GM19452 (cell line): ENCODE measurements around the gene SAAL1.

ENCODE experiments used
- ATAC-seq: cut with Tn5 transposase; IDR thresholded peaks from one replicate; pipeline ENCODE4 v1.9.1; 2021; ENCODE audit not compliant: unreplicated experiment

The SAAL1 gene

GRCh38 chr11:18088966-18089365 lies 16.9 kb downstream of the SAAL1 start:
- ATAC-seq: no peak

- ATAC-seq: no peak
Observed at GRCh38 chr11:18088366-18088765, 17.5 kb downstream of the SAAL1 start.

DNA sequence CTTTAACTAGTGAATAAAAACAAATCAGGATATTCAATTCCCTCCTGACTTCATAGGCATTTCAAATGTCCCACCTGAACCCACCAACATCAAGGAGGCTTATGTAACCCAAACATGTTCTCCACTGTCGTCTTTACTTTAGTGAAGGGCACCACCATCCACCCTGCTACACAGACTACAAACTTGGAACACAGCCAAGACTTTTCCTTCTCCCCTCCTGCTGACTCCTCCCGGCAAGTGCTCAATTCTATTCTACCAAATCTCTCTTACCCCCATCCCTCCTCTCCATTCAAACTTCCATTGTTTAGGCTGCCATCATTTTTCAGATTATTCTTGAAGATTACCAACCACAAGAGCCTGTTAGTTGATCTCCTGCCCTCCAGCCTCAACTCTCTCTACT lies 24.3 kb downstream of the SAAL1 start:
- no peak for ATAC-seq

- no peak for ATAC-seq
Observed at GRCh38 chr11:18080451-18080850, 25.4 kb downstream of the SAAL1 start.

DNA sequence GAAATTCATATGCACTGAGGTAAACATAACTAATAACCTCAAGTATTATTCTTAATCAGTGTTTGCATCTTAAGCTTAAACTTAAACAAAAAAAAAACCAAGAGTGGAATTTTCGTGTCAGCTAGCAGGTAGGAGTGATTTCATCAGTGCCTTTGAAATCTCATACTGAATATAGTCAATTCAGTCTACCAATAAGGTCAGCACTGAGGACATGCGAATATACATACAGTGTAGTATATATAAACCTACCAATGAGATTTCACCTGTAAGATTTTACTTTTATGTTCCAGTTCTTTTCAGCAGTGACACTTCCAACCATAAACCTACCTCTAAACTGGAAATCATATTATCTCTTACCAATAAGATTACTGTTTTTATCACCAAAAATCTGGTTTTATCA lies 27.0 kb downstream of the SAAL1 start:
- no peak for ATAC-seq

- no peak for ATAC-seq
Observed at GRCh38 chr11:18075444-18075843, 30.4 kb downstream of the SAAL1 start.

DNA sequence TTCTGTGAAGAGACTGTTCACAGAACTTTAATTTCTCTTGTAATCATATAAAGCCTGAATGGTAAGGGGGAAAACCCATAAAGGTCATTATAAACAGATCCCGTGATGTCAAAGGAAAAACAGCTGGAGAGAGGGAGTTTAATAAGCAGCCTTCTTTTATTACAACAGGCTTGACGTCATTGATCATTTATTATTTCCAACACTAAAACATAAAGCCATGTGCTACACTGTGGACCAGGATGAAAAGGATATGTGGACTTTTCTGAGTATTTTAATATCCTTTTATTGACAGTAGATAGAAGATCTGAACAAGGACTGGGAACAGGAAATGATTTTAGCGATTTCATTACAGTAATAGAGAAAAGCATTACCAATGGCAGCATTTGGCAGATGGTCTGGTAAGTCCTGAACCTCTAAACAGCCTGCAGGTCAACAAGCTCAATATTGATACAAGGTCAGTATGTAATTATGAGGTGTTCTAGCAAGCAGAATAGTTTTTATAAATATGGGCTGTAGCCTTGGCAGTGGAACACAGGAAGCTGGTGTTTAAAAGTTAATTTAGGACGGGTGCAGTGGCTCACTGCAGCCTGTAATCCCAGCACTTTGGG lies 34.7 kb downstream of the SAAL1 start:
- ATAC-seq: no peak

- no peak for ATAC-seq
Observed at GRCh38 chr11:18067372-18067771, 38.5 kb downstream of the SAAL1 start.

GRCh38 chr11:18066626-18067025 lies 39.3 kb downstream of the SAAL1 start:
- ATAC-seq: no peak

DNA sequence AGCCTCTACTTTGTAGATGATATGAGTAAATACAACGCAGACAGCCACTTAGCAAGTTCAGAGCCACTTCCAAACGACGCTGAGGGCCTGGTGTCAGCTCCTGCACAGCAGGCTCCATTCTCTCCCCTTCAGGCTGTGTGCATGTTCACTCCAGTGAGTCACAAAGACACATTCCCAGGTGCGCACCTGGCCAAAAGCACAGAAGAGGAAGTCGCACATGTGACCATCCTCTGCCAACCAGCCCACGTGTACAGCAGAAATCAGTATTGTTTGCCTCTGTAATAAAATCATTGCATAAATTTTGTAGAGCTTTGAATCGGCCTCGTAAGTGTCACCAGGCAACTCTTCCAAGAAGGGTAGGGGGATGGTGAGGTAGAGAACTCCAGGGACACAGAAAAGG lies 40.3 kb downstream of the SAAL1 start:
- no peak for ATAC-seq

GRCh38 chr11:18064450-18065054 lies 41.3 kb downstream of the SAAL1 start:
- ATAC-seq: no peak

DNA sequence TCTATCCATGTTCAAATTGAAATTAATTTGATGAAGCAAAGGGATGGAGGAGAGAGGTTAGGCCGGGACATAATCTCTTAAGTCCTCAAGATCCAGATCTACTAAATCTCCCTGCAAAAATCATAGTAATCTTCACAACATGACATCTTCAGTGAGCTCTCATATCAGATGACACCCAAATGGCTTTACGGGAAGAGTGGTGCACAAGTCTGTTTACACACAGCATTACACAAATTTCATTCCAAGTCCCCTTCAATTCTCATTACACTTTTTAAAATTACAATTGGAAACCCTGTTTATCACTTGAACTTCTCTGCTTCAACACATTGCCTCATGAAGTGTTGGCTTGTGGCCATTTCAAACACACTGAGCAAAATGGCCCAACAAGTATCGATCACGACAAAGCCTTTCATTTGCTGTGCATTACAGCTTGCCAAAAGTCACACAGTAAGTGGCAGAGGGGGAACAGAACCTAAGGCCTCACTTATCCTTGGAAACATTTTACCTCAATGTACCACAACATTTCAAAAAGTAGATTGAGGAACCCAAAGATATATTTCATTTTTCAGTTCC lies 41.9 kb downstream of the SAAL1 start:
- no peak for ATAC-seq

GRCh38 chr11:18063125-18063524 lies 42.8 kb downstream of the SAAL1 start:
- no peak for ATAC-seq

DNA sequence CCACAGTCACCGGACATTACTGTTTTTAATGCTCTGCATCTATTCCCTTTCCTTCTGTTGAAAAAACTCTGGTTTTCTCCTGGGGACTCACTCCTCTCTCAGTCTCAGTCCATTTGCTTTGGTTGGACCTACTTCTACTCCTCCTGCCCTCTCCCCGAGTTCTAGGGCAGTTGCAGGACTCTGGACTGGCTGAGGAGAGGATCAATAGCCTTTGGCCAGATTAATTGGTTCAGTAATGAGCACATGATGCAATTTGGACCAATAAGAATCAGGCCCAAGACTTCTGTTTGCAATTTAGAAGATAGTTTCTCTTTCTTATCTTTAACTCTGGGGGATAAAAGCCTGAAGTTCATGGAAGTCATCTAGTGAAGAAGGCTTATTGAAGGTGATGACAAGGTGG lies 44.5 kb downstream of the SAAL1 start:
- ATAC-seq: no peak

GRCh38 chr11:18056561-18057181 lies 49.2 kb downstream of the SAAL1 start:
- no peak for ATAC-seq

- ATAC-seq: no peak
Observed at GRCh38 chr11:18054511-18055103, 51.3 kb downstream of the SAAL1 start.

GRCh38 chr11:18050848-18051247 lies 55.0 kb downstream of the SAAL1 start:
- ATAC-seq: no peak

DNA sequence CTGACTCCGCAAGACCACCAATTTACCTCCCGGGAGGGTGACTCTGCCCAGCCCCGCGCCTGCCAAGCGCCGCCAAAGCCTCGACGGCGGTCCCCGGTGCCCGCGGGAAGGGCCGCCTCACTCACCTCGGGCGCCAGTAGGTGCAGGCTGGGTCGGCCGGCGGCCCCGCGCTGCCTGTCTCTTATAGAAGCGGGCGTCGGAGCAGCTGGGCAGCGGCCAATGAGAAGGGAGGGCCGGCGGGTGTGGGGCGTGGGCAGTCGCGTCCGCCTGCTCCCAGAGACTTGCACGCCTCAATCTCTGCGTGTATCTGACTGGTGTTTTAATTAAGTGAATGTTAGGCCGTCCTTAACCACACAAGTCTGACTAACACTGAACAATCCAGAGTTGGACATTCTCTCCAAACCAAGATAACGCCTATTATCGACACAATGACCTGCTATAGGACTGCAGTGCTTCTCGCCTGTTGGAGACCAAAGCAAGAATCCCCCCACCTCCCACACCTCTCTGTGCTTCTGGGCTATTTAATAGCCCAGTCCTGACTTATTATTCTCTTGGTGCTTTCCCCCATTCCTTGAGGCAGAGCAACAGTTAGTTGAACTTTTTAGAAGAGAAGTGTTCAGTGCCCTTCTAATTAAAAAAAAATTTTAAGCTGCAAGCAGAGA lies 59.6 kb downstream of the SAAL1 start, which contains the start of gene TPH1:
Gene TPH1 (minus strand): TSS at position 154 of the 662 bp plus-strand sequence. CDS start 5,507 bp downstream, outside the sequence.
- ATAC-seq: no peak

DNA sequence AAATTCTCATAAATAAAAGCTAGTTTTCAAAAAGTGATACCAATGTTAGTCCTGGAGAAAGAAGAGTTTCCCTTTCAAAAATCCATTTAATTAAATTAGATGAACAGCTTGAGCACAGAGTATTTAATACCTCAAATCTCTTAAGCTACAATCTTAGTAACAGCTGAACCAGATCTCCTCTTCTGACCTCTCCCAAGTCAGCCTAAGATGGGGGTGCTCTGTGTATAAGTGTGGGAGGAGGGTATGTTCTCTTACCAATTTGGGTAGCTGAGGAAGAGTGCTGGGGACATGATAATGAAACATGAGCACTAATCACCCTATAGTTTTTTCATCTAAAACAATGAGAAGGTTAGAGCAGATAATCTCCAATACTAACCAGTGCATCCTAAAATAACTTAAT lies 69.4 kb downstream of the SAAL1 start:
- ATAC-seq: no peak
